ENCODE measurements around the gene STK10.

The STK10 gene

DNA sequence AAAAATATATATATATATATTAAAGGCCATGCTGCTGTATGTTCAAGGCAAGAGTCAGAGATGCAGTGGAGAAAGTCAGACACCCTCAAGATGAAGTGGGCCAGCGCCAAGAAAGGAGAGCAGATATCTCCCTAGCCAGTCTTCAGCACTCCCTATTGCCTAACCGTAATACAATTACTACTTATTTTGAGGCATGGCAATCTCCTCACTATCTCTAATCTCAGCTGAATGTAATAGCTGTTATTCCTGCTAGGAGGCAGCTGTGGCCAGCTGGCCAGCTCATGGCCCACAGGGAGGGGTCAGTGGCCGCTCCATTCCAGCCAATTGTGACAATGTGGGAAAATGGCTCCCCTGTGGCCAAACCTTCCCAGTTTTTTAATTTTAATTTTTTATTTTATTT, 94.1 kb downstream of the STK10 start:
- no peak overlapping the region for H3K4me2 ChIP-seq (ENCODE audit: insufficient read depth, low read length)
- DNase-seq (no peak), ATAC-seq (ENCODE audit: insufficient read depth, low read depth) (no peak)
- H3K9ac ChIP-seq (ENCODE audit: low read depth, low read length), result no peak overlapping the region
- H2AFZ ChIP-seq (ENCODE audit: low read depth, low read length), result no peak overlapping the region
- no peak overlapping the region for H3K27ac ChIP-seq (ENCODE audit: low read length)
- no peaks in the 10 kb centered on the region for H3K9me3 ChIP-seq (ENCODE audit: insufficient read depth, low read length, severe bottlenecking)
- no peaks in the 10 kb centered on the region for H3K27me3 ChIP-seq (ENCODE audit: insufficient read depth, low read length, poor library complexity)
- no peak for TF ChIP-seq CTCF (IDR thresholded peaks at IDR 0.05; ENCODE audit: borderline replicate concordance, extremely low read depth, low read length, poor library complexity, severe bottlenecking)
- no peak for TF ChIP-seq EZH2 (IDR thresholded peaks at IDR 0.05; ENCODE audit: borderline replicate concordance, low read depth, low read length, severe bottlenecking)
- H3K4me1 ChIP-seq (ENCODE audit: insufficient read depth, low read length), result no peaks in the 10 kb centered on the region
- H3K36me3 ChIP-seq (ENCODE audit: insufficient read depth, low read length), result peaks cover 40% of the 10 kb centered on the region
- H4K20me1 ChIP-seq (ENCODE audit: insufficient read depth, low read length), result peaks cover 2% of the 10 kb centered on the region; the same call in 1 of the 2 replicates
- no peak overlapping the region for H3K4me3 ChIP-seq (ENCODE audit: low read depth in 1 of 2, low read length in 2 of 2)
- no peaks in the 10 kb centered on the region for H3K79me2 ChIP-seq (ENCODE audit: insufficient read depth, low read length)

- Histone ChIP-seq H3K4me1 (ENCODE audit: insufficient read depth, low read length) (no peaks in the 10 kb centered on the region), H3K4me2 (ENCODE audit: insufficient read depth, low read length) (no peak overlapping the region), H4K20me1 (ENCODE audit: insufficient read depth, low read length) (peaks cover 2% of the 10 kb centered on the region; the same call in 1 of the 2 replicates), H3K36me3 (ENCODE audit: insufficient read depth, low read length) (peaks cover 40% of the 10 kb centered on the region), H3K9me3 (ENCODE audit: insufficient read depth, low read length, severe bottlenecking) (no peaks in the 10 kb centered on the region), H2AFZ (ENCODE audit: low read depth, low read length) (no peak overlapping the region), H3K4me3 (ENCODE audit: low read depth in 1 of 2, low read length in 2 of 2) (no peak overlapping the region), H3K9ac (ENCODE audit: low read depth, low read length) (no peak overlapping the region), H3K79me2 (ENCODE audit: insufficient read depth, low read length) (no peaks in the 10 kb centered on the region), H3K27me3 (ENCODE audit: insufficient read depth, low read length, poor library complexity) (no peaks in the 10 kb centered on the region), H3K27ac (ENCODE audit: low read length) (no peak overlapping the region)
- TF ChIP-seq EZH2 (IDR thresholded peaks at IDR 0.05; ENCODE audit: borderline replicate concordance, low read depth, low read length, severe bottlenecking), result no peak
- no peak for TF ChIP-seq CTCF (IDR thresholded peaks at IDR 0.05; ENCODE audit: borderline replicate concordance, extremely low read depth, low read length, poor library complexity, severe bottlenecking)
- ATAC-seq (ENCODE audit: insufficient read depth, low read depth) (no peak), DNase-seq (no peak)
These were observed 94.5 kb downstream of the STK10 start for GRCh38 chr5:172093559-172093958.

DNA sequence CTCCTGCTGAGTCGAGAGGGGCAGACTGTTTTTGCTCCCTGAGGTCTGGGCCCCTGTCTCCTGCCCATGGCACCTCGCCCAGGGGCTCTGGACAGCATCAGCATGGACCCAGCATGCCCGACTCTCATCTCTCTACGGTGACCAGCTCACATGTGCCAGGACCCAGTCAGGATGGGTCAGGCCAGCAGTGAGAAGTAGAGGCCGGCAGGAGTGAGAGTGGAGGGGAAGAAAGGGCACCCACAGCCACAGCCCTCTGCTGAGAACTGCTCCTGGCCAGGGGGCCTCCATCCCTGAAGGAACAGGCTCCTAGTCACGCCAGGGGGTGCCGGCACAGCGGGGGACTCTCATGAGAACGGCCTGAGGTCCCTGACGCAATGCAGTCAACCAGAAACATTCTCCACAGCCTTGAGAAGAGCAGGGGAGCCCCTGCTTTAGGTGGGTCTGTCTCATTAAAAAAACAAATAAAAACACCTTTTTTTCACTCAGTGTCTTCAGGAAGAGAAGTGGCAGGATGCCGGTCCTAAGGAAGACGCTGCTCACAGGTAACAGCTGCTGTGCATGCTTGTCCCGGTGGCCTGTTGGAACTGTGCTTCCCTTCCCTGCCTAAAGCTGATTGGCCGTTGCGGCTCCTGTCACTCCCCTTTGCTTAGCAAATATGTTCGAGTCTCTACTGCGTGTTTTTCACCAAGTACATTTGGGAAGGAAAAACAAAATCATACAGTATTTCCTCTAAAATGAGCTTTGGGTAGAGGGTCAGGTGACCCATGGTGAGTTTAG, 95.9 kb downstream of the STK10 start:
- H3K9me3 ChIP-seq (ENCODE audit: insufficient read depth, low read length, severe bottlenecking), result no peaks in the 10 kb centered on the region
- no peak for DNase-seq
- no peak overlapping the region for H3K4me2 ChIP-seq (ENCODE audit: insufficient read depth, low read length)

More for the DNA sequence above, 95.9 kb downstream of the STK10 start:
- no peak overlapping the region for H2AFZ ChIP-seq (ENCODE audit: low read depth, low read length)
- peaks cover 36% of the 10 kb centered on the region for H3K36me3 ChIP-seq (ENCODE audit: insufficient read depth, low read length)
- H3K4me3 ChIP-seq (ENCODE audit: low read depth in 1 of 2, low read length in 2 of 2), result no peak overlapping the region
- no peaks in the 10 kb centered on the region for H3K79me2 ChIP-seq (ENCODE audit: insufficient read depth, low read length)
- no peaks in the 10 kb centered on the region for H3K27me3 ChIP-seq (ENCODE audit: insufficient read depth, low read length, poor library complexity)
- H4K20me1 ChIP-seq (ENCODE audit: insufficient read depth, low read length), result peaks cover 2% of the 10 kb centered on the region; the same call in 1 of the 2 replicates
- no peak overlapping the region for H3K9ac ChIP-seq (ENCODE audit: low read depth, low read length)
- no peaks in the 10 kb centered on the region for H3K4me1 ChIP-seq (ENCODE audit: insufficient read depth, low read length)
- H3K27ac ChIP-seq (ENCODE audit: low read length), result no peak overlapping the region
- TF ChIP-seq EZH2 (IDR thresholded peaks at IDR 0.05; ENCODE audit: borderline replicate concordance, low read depth, low read length, severe bottlenecking), result no peak
- no peak for TF ChIP-seq CTCF (IDR thresholded peaks at IDR 0.05; ENCODE audit: borderline replicate concordance, extremely low read depth, low read length, poor library complexity, severe bottlenecking)
- no peak for ATAC-seq (ENCODE audit: insufficient read depth, low read depth)
